Thyroid gland (tissue), 4 donors: Measurements from ENCODE around the gene LAMA3. TPM values are rescaled to one million over a fixed set of nuclear protein-coding genes. Genes with fewer than 3 reads are reported as not detected.

Source experiments
- DNase-seq, 2 donors: peaks; one replicate each; pipeline ENCODE4 v3.0.0-alpha.2; 2019
- H3K27ac ChIP-seq, 3 donors: fragments of 200-600 bp; sonication (generic); 1 replicate in 2 of 3; 2 replicates in 1 of 3; pipeline ENCODE4 v1.5.1; 2016 to 2019; ENCODE audit warnings: mild to moderate bottlenecking in 1 of 3, moderate library complexity in 1 of 3
- H3K27me3 ChIP-seq: fragments of 200-600 bp; sonication (generic); one replicate; pipeline ENCODE4 v1.5.1; 2019
- H3K36me3 ChIP-seq, 2 donors: fragments of 200-600 bp; sonication (generic); one replicate each; pipeline ENCODE4 v1.5.1; 2016 to 2019
- H3K4me1 ChIP-seq, 2 donors: fragments of 200-600 bp; sonication (generic); one replicate each; pipeline ENCODE4 v1.5.1; 2017 to 2019
- H3K4me3 ChIP-seq, 3 donors: fragments of 200-600 bp; sonication (generic); replicated peaks in 1 of 3; 1 replicate in 2 of 3; 2 replicates in 1 of 3; pipeline ENCODE4 v1.5.1; 2016; ENCODE audit warnings: mild to moderate bottlenecking in 1 of 3
- H3K9me3 ChIP-seq: fragments of 200-600 bp; sonication (generic); one replicate; pipeline ENCODE4 v1.5.1; 2017
- CTCF ChIP-seq, 6 experiments: fragments of 200-600 bp in 3 of 6; fragments of 450-650 bp in 3 of 6; sonication (generic) in 3 of 6; IDR thresholded peaks; one replicate each; pipeline ENCODE4 v1.5.1; 2016 to 2019; ENCODE audit warnings: antibody characterized with exemption in 6 of 6, mild to moderate bottlenecking in 2 of 6, inconsistent platforms in 1 of 6, moderate library complexity in 1 of 6
- POLR2A ChIP-seq, 2 donors: fragments of 450-650 bp; IDR thresholded peaks; one replicate each; pipeline ENCODE4 v1.6.1; 2017; ENCODE audit warnings: antibody characterized with exemption in 2 of 2, mild to moderate bottlenecking in 2 of 2, moderate library complexity in 1 of 2
- WGBS, 2 donors: methylation state at CpG; one replicate each; pipeline ENCODE4 v1.1.5; 2017; 5-methylcytosine and 5-hydroxymethylcytosine counted together
- intact Hi-C: fragments of 100-400 bp; cut with DNase I; formaldehyde crosslinking; loops from one replicate; pipeline ENCODE4 v1.15.1; 2023
- total RNA-seq, 4 donors: library from RNA; depleted of rRNA; stranded (reverse); fragments of >200 nt; gene quantifications; one replicate each; pipeline ENCODE4 v1.2.3, GENCODE V29; 2016

The LAMA3 gene
- total RNA-seq, 4 donors from 2014 or later: 7.5 to 12.1 (median 8.9) TPM

- WGBS, 2 donors: 87% methylated on average over 6 of the region's 6 CpGs
- Histone ChIP-seq H3K4me1 (no peaks in the 10 kb centered on the region), H3K27me3 (no peaks in the 10 kb centered on the region), H3K9me3 (no peaks in the 10 kb centered on the region), H3K36me3 (no peaks in the 10 kb centered on the region), H3K27ac (no peak overlapping the region), H3K4me3 (no peak overlapping the region)
- DNase-seq: no peak
- no peak for TF ChIP-seq POLR2A (IDR thresholded peaks at IDR 0.05)
- intact Hi-C loops: no loop called here
Observed at GRCh38 chr18:23650968-23651927, 38.0 kb upstream of the LAMA3 start.

- no peak overlapping the region for H3K27ac ChIP-seq
- H3K36me3 ChIP-seq: no peaks in the 10 kb centered on the region
- no peak for DNase-seq
- no peaks in the 10 kb centered on the region for H3K4me1 ChIP-seq
- WGBS, 2 donors: 80 to 81% methylated on average over 6 of the region's 6 CpGs
- H3K27me3 ChIP-seq: no peaks in the 10 kb centered on the region
- H3K9me3 ChIP-seq: no peaks in the 10 kb centered on the region
- intact Hi-C loops: no loop called here
- TF ChIP-seq CTCF (IDR thresholded peaks at IDR 0.05) (no peak), POLR2A (IDR thresholded peaks at IDR 0.05) (no peak)
- no peak overlapping the region for H3K4me3 ChIP-seq
Observed at GRCh38 chr18:23652232-23652631, 37.0 kb upstream of the LAMA3 start.

- Histone ChIP-seq H3K9me3 (no peaks in the 10 kb centered on the region), H3K4me3 (no peak overlapping the region), H3K36me3 (no peaks in the 10 kb centered on the region), H3K27ac (no peak overlapping the region), H3K4me1 (peaks cover 5 to 8% of the 10 kb centered on the region in 2 donors), H3K27me3 (no peaks in the 10 kb centered on the region)
- no peak for DNase-seq
- TF ChIP-seq CTCF (IDR thresholded peaks at IDR 0.05) (no peak), POLR2A (IDR thresholded peaks at IDR 0.05) (no peak)
- intact Hi-C loops: no loop called here
- 92 to 95% methylated on average over 5 of the region's 5 CpGs for WGBS, 2 donors
Observed at GRCh38 chr18:23658285-23658684, 31.0 kb upstream of the LAMA3 start.

GRCh38 chr18:23661735-23662308, 27.4 kb upstream of the LAMA3 start:
- H3K9me3 ChIP-seq: no peaks in the 10 kb centered on the region
- no peak overlapping the region for H3K27ac ChIP-seq
- DNase-seq: no peak
- TF ChIP-seq POLR2A (IDR thresholded peaks at IDR 0.05): no peak
- TF ChIP-seq CTCF (IDR thresholded peaks at IDR 0.05): no peak
- no peak overlapping the region for H3K4me3 ChIP-seq
- no peaks in the 10 kb centered on the region for H3K27me3 ChIP-seq
- H3K4me1 ChIP-seq: peaks cover 5 to 8% of the 10 kb centered on the region in 2 donors
- intact Hi-C loops: no loop called here
- 61% methylated on average over 9 of the region's 9 CpGs for WGBS, 2 donors
- no peaks in the 10 kb centered on the region for H3K36me3 ChIP-seq

- peak; percentile 8 to 13 for DNase-seq
Observed at GRCh38 chr18:23662309-23663263, 26.7 kb upstream of the LAMA3 start, which contains the start of gene ANKRD29. TSS of gene ANKRD29 (minus strand) at chr18:23662911. CDS start at chr18:23662730, 181 bp downstream.

More at GRCh38 chr18:23662309-23663263, 26.7 kb upstream of the LAMA3 start, which contains the start of gene ANKRD29:
- 4 to 6% methylated on average over 27 to 29 of the region's 86 CpGs for WGBS, 2 donors
- H3K4me1 ChIP-seq: peaks cover 5 to 8% of the 10 kb centered on the region in 2 donors
- no peaks in the 10 kb centered on the region for H3K27me3 ChIP-seq
- no peaks in the 10 kb centered on the region for H3K36me3 ChIP-seq
- H3K27ac ChIP-seq: no peak within 1 kb of the TSS
- TF ChIP-seq POLR2A (IDR thresholded peaks at IDR 0.05) (no peak), CTCF (IDR thresholded peaks at IDR 0.05) (no peak)
- H3K4me3 ChIP-seq: peak within 1 kb of the TSS in 1 of 3 donors; percentile 36
- no peaks in the 10 kb centered on the region for H3K9me3 ChIP-seq
- intact Hi-C loops: no loop called here
